Activated CD4-positive, alpha-beta T cell treated with anti-CD3 and anti-CD28 coated beads, Interleukin-2, Interleukin-4, amounts not matched to agents 100 ng/mL and 50 ng/mL, durations not matched to agents 16 hours and 8 hours (primary cell): ENCODE results near the gene CEMIP2.
A peak's percentile ranks its signal among the peaks of the same experiment; 100 is the strongest.

ENCODE experiments used
- DNase-seq: peaks from one replicate; pipeline ENCODE4 v3.0.0-alpha.2; 2020; ENCODE audit warnings: low spot score

Gene CEMIP2

GRCh38 chr9:71774920-71775319 is 6.6 kb upstream of the CEMIP2 start:
- no peak for DNase-seq

GRCh38 chr9:71772726-71773125 is 4.4 kb upstream of the CEMIP2 start:
- no peak for DNase-seq

GRCh38 chr9:71770170-71770569 is 1.9 kb upstream of the CEMIP2 start:
- DNase-seq, result no peak

GRCh38 chr9:71769175-71770161 is 1.2 kb upstream of the CEMIP2 start:
- DNase-seq, result peak; percentile 63

GRCh38 chr9:71767776-71768321 is 464 bp downstream of the CEMIP2 start:
- no peak for DNase-seq

GRCh38 chr9:71767163-71767775 is 1.0 kb downstream of the CEMIP2 start:
- DNase-seq, result no peak

GRCh38 chr9:71766663-71767062 is 1.6 kb downstream of the CEMIP2 start:
- peak; percentile 86 for DNase-seq

- no peak for DNase-seq
Observed at GRCh38 chr9:71765693-71766092, 2.6 kb downstream of the CEMIP2 start.

GRCh38 chr9:71764891-71765290 is 3.4 kb downstream of the CEMIP2 start:
- no peak for DNase-seq

GRCh38 chr9:71764463-71764862 is 3.9 kb downstream of the CEMIP2 start:
- no peak for DNase-seq

- DNase-seq, result no peak
Observed at GRCh38 chr9:71763832-71764231, 4.5 kb downstream of the CEMIP2 start.

- no peak for DNase-seq
Observed at GRCh38 chr9:71762900-71763653, 5.2 kb downstream of the CEMIP2 start.

GRCh38 chr9:71761938-71762353 is 6.4 kb downstream of the CEMIP2 start:
- DNase-seq, result no peak

- no peak for DNase-seq
Observed at GRCh38 chr9:71760901-71761300, 7.4 kb downstream of the CEMIP2 start.

GRCh38 chr9:71758785-71759184 is 9.5 kb downstream of the CEMIP2 start:
- no peak for DNase-seq

GRCh38 chr9:71758277-71758676 is 10.0 kb downstream of the CEMIP2 start:
- DNase-seq, result no peak

- no peak for DNase-seq
Observed at GRCh38 chr9:71756753-71757152, 11.6 kb downstream of the CEMIP2 start.

- no peak for DNase-seq
Observed at GRCh38 chr9:71755869-71756268, 12.4 kb downstream of the CEMIP2 start.

- DNase-seq, result no peak
Observed at GRCh38 chr9:71755230-71755629, 13.1 kb downstream of the CEMIP2 start.

- no peak for DNase-seq
Observed at GRCh38 chr9:71754151-71754550, 14.2 kb downstream of the CEMIP2 start.

- DNase-seq, result no peak
Observed at GRCh38 chr9:71752928-71753327, 15.4 kb downstream of the CEMIP2 start.

- DNase-seq, result no peak
Observed at GRCh38 chr9:71752352-71752751, 16.0 kb downstream of the CEMIP2 start.
